K562 treated with DMSO at 1 percent for 24 hours (cell line): ENCODE measurements around the gene CCAR1. TPM values are rescaled to one million over a fixed set of nuclear protein-coding genes. Genes with fewer than 3 reads are reported as not detected.

Source experiments
- total RNA-seq: library from RNA; unstranded; fragments of 300-600 nt; gene quantifications from 2 replicates; pipeline ENCODE4 v1.2.3, GENCODE V29; 2022; ENCODE audit warnings: low read depth; ENCODE audit not compliant: insufficient read depth

The CCAR1 gene, protein sequence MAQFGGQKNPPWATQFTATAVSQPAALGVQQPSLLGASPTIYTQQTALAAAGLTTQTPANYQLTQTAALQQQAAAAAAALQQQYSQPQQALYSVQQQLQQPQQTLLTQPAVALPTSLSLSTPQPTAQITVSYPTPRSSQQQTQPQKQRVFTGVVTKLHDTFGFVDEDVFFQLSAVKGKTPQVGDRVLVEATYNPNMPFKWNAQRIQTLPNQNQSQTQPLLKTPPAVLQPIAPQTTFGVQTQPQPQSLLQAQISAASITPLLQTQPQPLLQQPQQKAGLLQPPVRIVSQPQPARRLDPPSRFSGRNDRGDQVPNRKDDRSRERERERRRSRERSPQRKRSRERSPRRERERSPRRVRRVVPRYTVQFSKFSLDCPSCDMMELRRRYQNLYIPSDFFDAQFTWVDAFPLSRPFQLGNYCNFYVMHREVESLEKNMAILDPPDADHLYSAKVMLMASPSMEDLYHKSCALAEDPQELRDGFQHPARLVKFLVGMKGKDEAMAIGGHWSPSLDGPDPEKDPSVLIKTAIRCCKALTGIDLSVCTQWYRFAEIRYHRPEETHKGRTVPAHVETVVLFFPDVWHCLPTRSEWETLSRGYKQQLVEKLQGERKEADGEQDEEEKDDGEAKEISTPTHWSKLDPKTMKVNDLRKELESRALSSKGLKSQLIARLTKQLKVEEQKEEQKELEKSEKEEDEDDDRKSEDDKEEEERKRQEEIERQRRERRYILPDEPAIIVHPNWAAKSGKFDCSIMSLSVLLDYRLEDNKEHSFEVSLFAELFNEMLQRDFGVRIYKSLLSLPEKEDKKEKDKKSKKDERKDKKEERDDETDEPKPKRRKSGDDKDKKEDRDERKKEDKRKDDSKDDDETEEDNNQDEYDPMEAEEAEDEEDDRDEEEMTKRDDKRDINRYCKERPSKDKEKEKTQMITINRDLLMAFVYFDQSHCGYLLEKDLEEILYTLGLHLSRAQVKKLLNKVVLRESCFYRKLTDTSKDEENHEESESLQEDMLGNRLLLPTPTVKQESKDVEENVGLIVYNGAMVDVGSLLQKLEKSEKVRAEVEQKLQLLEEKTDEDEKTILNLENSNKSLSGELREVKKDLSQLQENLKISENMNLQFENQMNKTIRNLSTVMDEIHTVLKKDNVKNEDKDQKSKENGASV
- total RNA-seq = 33.4 and 34.0 TPM in 2 replicates

DNA sequence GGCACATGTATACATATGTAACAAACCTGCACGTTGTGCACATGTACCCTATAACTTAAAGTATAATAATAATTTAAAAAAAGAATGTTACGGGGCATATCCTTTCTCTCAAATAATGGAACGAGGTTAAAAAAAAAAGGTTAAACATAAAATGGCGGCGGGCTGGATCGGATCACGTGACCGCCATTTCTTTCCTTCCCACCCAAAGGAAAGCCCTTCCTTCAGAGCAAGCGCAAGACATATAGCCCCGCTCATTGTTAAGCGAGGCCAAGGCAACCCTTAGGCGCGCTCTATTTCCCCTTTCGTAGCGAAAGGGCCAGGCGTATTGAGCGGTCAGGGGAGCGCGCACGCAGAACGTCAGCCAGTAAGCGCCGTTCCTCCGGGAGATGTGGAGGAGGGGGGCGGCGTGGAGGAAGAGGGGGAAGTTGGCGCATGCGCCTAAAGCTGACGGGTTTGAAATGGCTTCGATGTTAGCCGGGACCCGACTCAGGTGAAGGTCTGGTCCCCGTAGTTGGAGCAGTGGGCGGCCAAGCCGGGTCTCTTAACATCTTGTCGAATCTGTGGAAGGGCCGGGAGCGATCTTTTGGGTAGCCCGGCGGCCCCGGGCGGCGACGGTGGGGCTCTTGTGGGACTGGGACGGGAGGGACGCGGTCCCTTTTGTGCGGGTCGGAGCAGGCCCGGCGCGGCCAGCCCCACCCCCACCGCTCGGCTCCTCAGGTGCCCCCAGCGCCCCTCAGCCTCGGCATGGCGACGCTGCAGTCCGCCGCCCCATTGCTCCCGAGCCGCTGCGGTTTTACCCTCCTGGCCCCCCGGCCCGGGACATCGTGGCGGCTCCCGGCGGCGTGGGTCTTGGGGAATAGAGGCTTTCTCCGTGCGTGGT, at the start of gene CCAR1:
Gene CCAR1 (plus strand): TSS at position 447 of the 880 bp plus-strand sequence. CDS start 1,266 bp downstream, outside the sequence.

DNA sequence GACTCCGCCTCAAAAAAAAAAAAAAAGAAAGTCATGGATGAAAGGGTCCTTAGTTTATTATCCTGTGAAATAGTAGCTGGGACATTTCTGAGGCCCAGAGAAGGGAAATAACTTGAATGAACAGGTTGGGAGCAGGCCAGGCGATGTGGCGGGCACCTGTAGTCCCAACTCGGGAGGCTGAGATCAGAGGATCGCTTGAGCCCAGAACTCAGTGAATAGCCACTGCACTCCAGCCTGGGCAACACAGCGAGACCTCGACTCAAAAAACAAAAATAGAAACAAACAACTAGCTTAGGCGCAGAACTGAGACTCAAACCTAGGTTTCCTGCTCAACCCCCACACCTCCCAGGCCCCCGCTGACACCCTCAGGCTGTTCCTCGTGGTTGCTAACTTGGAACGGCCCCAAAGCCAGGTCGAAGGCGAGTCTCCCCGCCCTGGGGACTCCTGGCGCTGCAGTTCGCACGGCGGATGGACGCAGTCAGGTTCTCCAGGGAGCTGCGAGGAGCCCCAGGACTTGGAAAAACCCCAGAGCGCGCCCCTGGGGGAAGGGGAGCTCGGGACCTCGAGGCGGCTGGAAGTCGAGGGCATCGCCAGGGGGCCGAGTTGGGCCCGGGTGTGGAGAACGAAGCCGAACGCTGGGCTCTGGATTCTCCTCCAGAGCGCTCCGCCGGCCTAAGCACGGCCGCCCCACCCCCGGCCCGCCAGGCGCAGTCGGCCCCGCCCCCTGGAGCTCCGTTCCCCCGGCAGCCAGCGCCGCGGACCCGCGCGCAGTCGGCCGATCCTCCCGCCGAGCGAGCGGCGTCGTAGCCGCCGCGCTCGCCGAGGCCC, 105.9 kb downstream of the CCAR1 start, which contains the start of gene STOX1:
Gene STOX1 (plus strand): TSS at position 768 of the 828 bp plus-strand sequence. CDS start 93 bp downstream, outside the sequence.

Other genes starting within 250 kb of the CCAR1 start
- gene DNA2, start 249.3 kb upstream of the CCAR1 start, total RNA-seq = 13.8 and 16.0 TPM in 2 replicates
- 4.4 and 5.5 TPM in 2 replicates for gene SLC25A16, start 193.7 kb upstream of the CCAR1 start, total RNA-seq
- 2.9 and 3.4 TPM in 2 replicates for gene TET1, start 160.9 kb upstream of the CCAR1 start, total RNA-seq
- gene STOX1, start 106.3 kb downstream of the CCAR1 start, total RNA-seq = 4.3 and 7.2 TPM in 2 replicates
- gene DDX50, start 180.1 kb downstream of the CCAR1 start, total RNA-seq = 33.7 and 36.0 TPM in 2 replicates
- gene DDX21, start 234.9 kb downstream of the CCAR1 start, total RNA-seq = 47.5 and 51.7 TPM in 2 replicates